Lung (tissue), 12 donors: ENCODE measurements around the gene SPACA4. TPM values are rescaled to one million over a fixed set of nuclear protein-coding genes. Genes with fewer than 3 reads are reported as not detected.

Source experiments
- ATAC-seq: fragments of 200-7000 bp; cut with Tn5 transposase; one replicate; pipeline ENCODE4 v1.9.1; 2020; ENCODE audit warnings: moderate number of reproducible peaks; ENCODE audit not compliant: insufficient read depth, low FRiP score
- DNase-seq, 3 donors: peaks; one replicate each; pipeline ENCODE4 v3.0.0-alpha.2; 2013 to 2017
- H3K27ac ChIP-seq, 2 donors: one replicate each; pipeline ENCODE4 v1.5.1; 2013; ENCODE audit warnings: mild to moderate bottlenecking in 2 of 2, moderate library complexity in 2 of 2, control low read depth in 1 of 2, inconsistent platforms in 1 of 2, low read depth in 1 of 2, low read length in 1 of 2
- H3K27me3 ChIP-seq, 3 donors: one replicate each; pipeline ENCODE4 v1.5.1; 2013; ENCODE audit warnings: low read length in 2 of 3; ENCODE audit not compliant: control insufficient read depth in 3 of 3, insufficient read depth in 3 of 3
- H3K36me3 ChIP-seq, 4 donors: one replicate each; pipeline ENCODE4 v1.5.1; 2013; ENCODE audit warnings: low read length in 4 of 4, mild to moderate bottlenecking in 1 of 4, moderate library complexity in 1 of 4; ENCODE audit not compliant: control insufficient read depth in 4 of 4, insufficient read depth in 4 of 4
- H3K4me1 ChIP-seq, 5 donors: one replicate each; pipeline ENCODE4 v1.5.1; 2013; ENCODE audit warnings: low read length in 5 of 5, mild to moderate bottlenecking in 2 of 5, moderate library complexity in 1 of 5; ENCODE audit not compliant: control insufficient read depth in 5 of 5, insufficient read depth in 5 of 5
- H3K4me3 ChIP-seq: one replicate; pipeline ENCODE4 v1.5.1; 2013; ENCODE audit warnings: mild to moderate bottlenecking, control low read depth, moderate library complexity
- H3K9ac ChIP-seq, 2 donors: one replicate each; pipeline ENCODE4 v1.5.1; 2013; ENCODE audit warnings: low read length in 2 of 2, control low read depth in 1 of 2; ENCODE audit not compliant: insufficient read depth in 1 of 2
- H3K9me3 ChIP-seq, 4 donors: one replicate each; pipeline ENCODE4 v1.5.1; 2013; ENCODE audit warnings: low read length in 3 of 4, mild to moderate bottlenecking in 1 of 4, moderate library complexity in 1 of 4; ENCODE audit not compliant: control insufficient read depth in 4 of 4, insufficient read depth in 3 of 4
- WGBS, 2 donors: extraction: QIAGEN DNeasy Blood & Tissue Kit; methylation state at CpG; one replicate each; pipeline ENCODE4 v1.1.7; 2013; 5-methylcytosine and 5-hydroxymethylcytosine counted together
- polyA plus RNA-seq, 2 donors: library from polyadenylated mRNA; stranded (reverse); fragments of 200-250 nt; gene quantifications; one replicate each; pipeline ENCODE4 v1.2.1, GENCODE V29; 2013
- total RNA-seq, 2 donors: library from RNA; depleted of rRNA in 1 of 2; stranded (reverse); fragments of >200 nt in 1 of 2; gene quantifications; one replicate each; pipeline ENCODE4 v1.2.1, GENCODE V29; 2014 to 2021
- TF ChIP-seq, protein P1 (sequence below): IDR thresholded peaks from 2 replicates; pipeline ENCODE4 v1.5.1; 2012; ENCODE audit warnings: mild to moderate bottlenecking; ENCODE audit errors: control extremely low read depth, extremely low read depth
- donor health status: control.
- donor health status: control.
- donor health status: Bipolar disorder and iron deficiency.
- donor health status: healthy.
- donor health status: DM: yes; HTN: yes; CAD: no.

Gene SPACA4
- total and polyA plus RNA-seq, 4 donors: 0.03 to 0.16 TPM; not detected in 2

- peak within 1 kb of the TSS; percentile 32 for H3K4me3 ChIP-seq
- peaks cover 0 to 34% (median 14%) of the 10 kb centered on the region in 5 donors for H3K4me1 ChIP-seq
- H3K36me3 ChIP-seq: peaks cover 0 to 6% (median 0%) of the 10 kb centered on the region in 4 donors
- WGBS, 2 donors: 0% methylated on average over 35 to 40 of the region's 40 CpGs
- DNase-seq (no peak), ATAC-seq (no peak)
- TF ChIP-seq, protein P1, sequence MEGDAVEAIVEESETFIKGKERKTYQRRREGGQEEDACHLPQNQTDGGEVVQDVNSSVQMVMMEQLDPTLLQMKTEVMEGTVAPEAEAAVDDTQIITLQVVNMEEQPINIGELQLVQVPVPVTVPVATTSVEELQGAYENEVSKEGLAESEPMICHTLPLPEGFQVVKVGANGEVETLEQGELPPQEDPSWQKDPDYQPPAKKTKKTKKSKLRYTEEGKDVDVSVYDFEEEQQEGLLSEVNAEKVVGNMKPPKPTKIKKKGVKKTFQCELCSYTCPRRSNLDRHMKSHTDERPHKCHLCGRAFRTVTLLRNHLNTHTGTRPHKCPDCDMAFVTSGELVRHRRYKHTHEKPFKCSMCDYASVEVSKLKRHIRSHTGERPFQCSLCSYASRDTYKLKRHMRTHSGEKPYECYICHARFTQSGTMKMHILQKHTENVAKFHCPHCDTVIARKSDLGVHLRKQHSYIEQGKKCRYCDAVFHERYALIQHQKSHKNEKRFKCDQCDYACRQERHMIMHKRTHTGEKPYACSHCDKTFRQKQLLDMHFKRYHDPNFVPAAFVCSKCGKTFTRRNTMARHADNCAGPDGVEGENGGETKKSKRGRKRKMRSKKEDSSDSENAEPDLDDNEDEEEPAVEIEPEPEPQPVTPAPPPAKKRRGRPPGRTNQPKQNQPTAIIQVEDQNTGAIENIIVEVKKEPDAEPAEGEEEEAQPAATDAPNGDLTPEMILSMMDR: no peak
- peak within 1 kb of the TSS; percentile 93 to 96 for H3K27ac ChIP-seq
- H3K9me3 ChIP-seq: no peaks in the 10 kb centered on the region
- H3K9ac ChIP-seq: peak within 1 kb of the TSS; percentile 44 to 93
- H3K27me3 ChIP-seq: peaks cover 0 to 9% (median 0%) of the 10 kb centered on the region in 3 donors
These were observed 30.4 kb downstream of the SPACA4 start, which contains the start of gene DBP for GRCh38 chr19:48636859-48637448. TSS of gene DBP (minus strand) at chr19:48637379. CDS start at chr19:48636994, 385 bp downstream.

DNA sequence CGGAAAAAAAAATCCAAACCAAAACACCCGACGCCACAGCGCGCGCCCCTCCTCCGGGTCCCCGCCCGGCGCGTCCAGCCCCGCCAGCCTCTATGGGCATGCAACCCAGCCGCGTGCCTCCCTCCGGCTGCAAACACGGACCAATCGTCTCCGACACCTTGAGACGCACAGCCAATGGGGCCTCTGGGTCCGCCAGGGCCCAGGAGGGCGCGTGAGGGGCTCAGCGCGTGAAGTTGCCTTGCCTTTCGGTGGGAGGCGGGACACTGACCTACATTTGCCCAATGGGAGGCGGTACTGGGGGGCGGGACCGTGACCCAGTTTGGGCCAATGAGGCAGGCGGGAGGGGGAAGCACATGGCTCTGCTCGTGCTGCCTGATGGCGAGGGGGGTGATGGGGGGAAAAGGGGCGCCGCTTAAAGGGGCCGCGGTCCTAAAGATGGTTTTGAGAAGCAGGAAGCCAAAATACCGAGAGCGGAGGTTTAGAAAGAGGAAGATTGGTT lies 31.0 kb downstream of the SPACA4 start:
- H3K36me3 ChIP-seq: peaks cover 0 to 4% (median 0%) of the 10 kb centered on the region in 4 donors
- ATAC-seq: peak; percentile 78
- 0% methylated on average over 38 of the region's 38 CpGs for WGBS, 2 donors
- H3K9ac ChIP-seq: peak overlapping the region; percentile 44 to 93
- TF ChIP-seq, protein P1: no peak
- no peaks in the 10 kb centered on the region for H3K9me3 ChIP-seq
- H3K4me3 ChIP-seq: no peak overlapping the region
- peak overlapping the region; percentile 93 to 96 for H3K27ac ChIP-seq
- peaks cover 0 to 34% (median 14%) of the 10 kb centered on the region in 5 donors for H3K4me1 ChIP-seq
- peak; percentile 99 to 100 (median 99) for DNase-seq
- peaks cover 0 to 9% (median 0%) of the 10 kb centered on the region in 3 donors for H3K27me3 ChIP-seq

DNA sequence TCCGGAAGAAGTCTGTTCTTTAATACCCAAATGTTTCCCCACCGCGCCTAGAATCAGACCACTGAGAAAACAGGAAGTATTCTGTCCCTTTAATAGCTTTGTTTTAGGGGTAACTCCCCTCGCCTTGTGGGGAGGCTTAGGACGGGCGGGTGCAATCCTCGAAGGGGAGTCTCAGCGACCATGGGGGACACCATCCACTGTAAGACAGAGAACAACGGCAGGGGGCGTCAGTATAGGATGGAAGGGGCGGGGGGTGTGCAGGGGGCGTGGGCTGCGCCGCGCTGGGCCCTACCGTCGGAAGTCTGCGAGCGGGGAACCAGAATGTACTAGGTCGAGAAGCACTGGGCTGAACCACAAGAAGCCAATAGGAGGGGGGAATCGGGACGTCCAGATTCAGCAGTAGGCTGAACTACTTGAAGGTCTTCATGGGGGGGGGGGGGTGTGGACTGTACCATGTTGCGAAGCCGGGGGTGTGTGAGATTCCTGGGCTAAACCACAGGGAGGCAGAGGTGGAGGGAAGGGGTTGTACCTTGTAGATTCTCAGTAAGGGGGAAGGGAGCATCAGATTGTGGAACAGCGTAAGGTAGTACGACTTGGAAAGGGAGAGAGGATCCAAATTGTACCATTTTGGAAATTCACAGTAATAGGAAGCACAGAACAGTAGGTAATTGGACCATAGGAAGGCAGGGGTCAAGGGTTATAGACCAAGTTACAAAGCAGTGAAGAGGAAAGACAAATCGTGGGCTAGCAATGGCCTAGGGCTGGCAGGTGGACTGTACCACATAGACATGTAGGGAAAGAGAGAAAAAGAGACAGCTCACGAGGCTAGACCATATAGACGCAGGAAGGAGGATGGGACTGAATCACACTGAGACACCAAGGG lies 31.6 kb downstream of the SPACA4 start:
- H3K9ac ChIP-seq: peak overlapping the region; percentile 44 to 93
- peaks cover 0 to 9% (median 0%) of the 10 kb centered on the region in 3 donors for H3K27me3 ChIP-seq
- peak overlapping the region; percentile 93 to 96 for H3K27ac ChIP-seq
- H3K36me3 ChIP-seq: no peaks in the 10 kb centered on the region
- DNase-seq (peak; percentile 93 to 97 (median 94)), ATAC-seq (peak; percentile 43)
- WGBS, 2 donors: 5 to 7% methylated on average over 28 to 29 of the region's 29 CpGs
- TF ChIP-seq, protein P1: no peak
- H3K4me3 ChIP-seq: peak overlapping the region; percentile 32
- H3K4me1 ChIP-seq: peaks cover 0 to 34% (median 14%) of the 10 kb centered on the region in 5 donors
- H3K9me3 ChIP-seq: no peaks in the 10 kb centered on the region
